Loucy (cell line): ENCODE measurements around the gene SDK1.

Experiments
- H2AFZ ChIP-seq: fragments of 200-600 bp; sonication (generic); 2 replicates; pipeline ENCODE4 v1.6.0; 2016; ENCODE audit warnings: antibody characterized with exemption, mild to moderate bottlenecking, low read length, moderate library complexity
- H3F3A ChIP-seq: fragments of 200-600 bp; 2 replicates; pipeline ENCODE4 v1.6.0; 2016; ENCODE audit warnings: antibody characterized with exemption, low read depth, mild to moderate bottlenecking
- H3K27me3 ChIP-seq: fragments of 200-600 bp; sonication (generic); 2 replicates; pipeline ENCODE4 v1.6.1; 2014; ENCODE audit warnings: low read length, mild to moderate bottlenecking; ENCODE audit not compliant: insufficient read depth, poor library complexity, severe bottlenecking
- H3K36me3 ChIP-seq: fragments of 200-600 bp; sonication (generic); 2 replicates; pipeline ENCODE4 v1.6.1; 2016; ENCODE audit warnings: low read length; ENCODE audit not compliant: insufficient read depth
- H3K4me1 ChIP-seq: fragments of 200-600 bp; sonication (generic); 2 replicates; pipeline ENCODE4 v1.5.1; 2014; ENCODE audit warnings: low read length, mild to moderate bottlenecking; ENCODE audit not compliant: insufficient read depth, poor library complexity, severe bottlenecking
- H3K4me2 ChIP-seq: fragments of 200-600 bp; sonication (generic); 2 replicates; pipeline ENCODE4 v1.6.0; 2014; ENCODE audit warnings: antibody characterized with exemption, low read length, low read depth, mild to moderate bottlenecking; ENCODE audit not compliant: poor library complexity, severe bottlenecking
- H3K4me3 ChIP-seq: fragments of 200-600 bp; sonication (generic); 2 replicates; pipeline ENCODE4 v1.5.1; 2014; ENCODE audit warnings: low read length, mild to moderate bottlenecking, mixed read lengths; ENCODE audit not compliant: poor library complexity, severe bottlenecking
- H3K79me2 ChIP-seq: fragments of 200-600 bp; sonication (generic); 2 replicates; pipeline ENCODE4 v1.6.1; 2014; ENCODE audit warnings: low read length; ENCODE audit not compliant: insufficient read depth
- H3K9ac ChIP-seq: fragments of 200-600 bp; sonication (generic); 2 replicates; pipeline ENCODE4 v1.6.0; 2014; ENCODE audit warnings: mild to moderate bottlenecking, low read depth, low read length, moderate library complexity; ENCODE audit not compliant: poor library complexity, severe bottlenecking
- H3K9me2 ChIP-seq: fragments of 200-600 bp; sonication (generic); replicated peaks from 2 replicates; pipeline ENCODE4 v1.6.1; 2016; ENCODE audit warnings: low read depth, low read length, mixed read lengths
- H3K9me3 ChIP-seq: fragments of 200-600 bp; sonication (generic); 2 replicates; pipeline ENCODE4 v1.6.1; 2014; ENCODE audit warnings: mild to moderate bottlenecking, antibody characterized with exemption, low read length, low read depth; ENCODE audit not compliant: insufficient read depth
- H4K20me1 ChIP-seq: fragments of 200-600 bp; sonication (generic); 2 replicates; pipeline ENCODE4 v1.6.0; 2014; ENCODE audit warnings: antibody characterized with exemption, low read length, mild to moderate bottlenecking; ENCODE audit not compliant: insufficient read depth, poor library complexity, severe bottlenecking
- EZH2phosphoT487 ChIP-seq: fragments of 200-600 bp; IDR thresholded peaks from 2 replicates; pipeline ENCODE4 v1.6.1; 2018; ENCODE audit warnings: antibody characterized with exemption, mild to moderate bottlenecking, moderate library complexity, borderline replicate concordance
- TF ChIP-seq, protein P1 (sequence below): fragments of 200-600 bp; sonication (generic); conservative IDR thresholded peaks from 2 replicates; pipeline ENCODE4 v1.5.1; 2014; ENCODE audit warnings: mild to moderate bottlenecking, antibody characterized with exemption, low read length

Gene SDK1

GRCh38 chr7:4137552-4137951 is 836.5 kb downstream of the SDK1 start:
- no peaks in the 10 kb centered on the region for H3F3A ChIP-seq

GRCh38 chr7:4138866-4139265 is 837.8 kb downstream of the SDK1 start:
- Histone ChIP-seq H3K4me2 (no peak overlapping the region), H4K20me1 (no peaks in the 10 kb centered on the region)

More at GRCh38 chr7:4137552-4137951, 836.5 kb downstream of the SDK1 start:
- no peaks in the 10 kb centered on the region for H3K36me3 ChIP-seq
- H3K4me1 ChIP-seq: no peaks in the 10 kb centered on the region
- peaks cover 6% of the 10 kb centered on the region; the same call in 1 of the 2 replicates for H3K9me3 ChIP-seq
- H2AFZ ChIP-seq: no peak overlapping the region
- no peak overlapping the region for H3K4me3 ChIP-seq
- no peaks in the 10 kb centered on the region for H3K9me2 ChIP-seq
- H3K9ac ChIP-seq: no peak overlapping the region
- no peak overlapping the region for H3K4me2 ChIP-seq
- H4K20me1 ChIP-seq: no peaks in the 10 kb centered on the region
- H3K27me3 ChIP-seq: no peaks in the 10 kb centered on the region
- H3K79me2 ChIP-seq: no peaks in the 10 kb centered on the region
- no peak for TF ChIP-seq EZH2phosphoT487
- TF ChIP-seq, protein P1, sequence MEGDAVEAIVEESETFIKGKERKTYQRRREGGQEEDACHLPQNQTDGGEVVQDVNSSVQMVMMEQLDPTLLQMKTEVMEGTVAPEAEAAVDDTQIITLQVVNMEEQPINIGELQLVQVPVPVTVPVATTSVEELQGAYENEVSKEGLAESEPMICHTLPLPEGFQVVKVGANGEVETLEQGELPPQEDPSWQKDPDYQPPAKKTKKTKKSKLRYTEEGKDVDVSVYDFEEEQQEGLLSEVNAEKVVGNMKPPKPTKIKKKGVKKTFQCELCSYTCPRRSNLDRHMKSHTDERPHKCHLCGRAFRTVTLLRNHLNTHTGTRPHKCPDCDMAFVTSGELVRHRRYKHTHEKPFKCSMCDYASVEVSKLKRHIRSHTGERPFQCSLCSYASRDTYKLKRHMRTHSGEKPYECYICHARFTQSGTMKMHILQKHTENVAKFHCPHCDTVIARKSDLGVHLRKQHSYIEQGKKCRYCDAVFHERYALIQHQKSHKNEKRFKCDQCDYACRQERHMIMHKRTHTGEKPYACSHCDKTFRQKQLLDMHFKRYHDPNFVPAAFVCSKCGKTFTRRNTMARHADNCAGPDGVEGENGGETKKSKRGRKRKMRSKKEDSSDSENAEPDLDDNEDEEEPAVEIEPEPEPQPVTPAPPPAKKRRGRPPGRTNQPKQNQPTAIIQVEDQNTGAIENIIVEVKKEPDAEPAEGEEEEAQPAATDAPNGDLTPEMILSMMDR: no peak

GRCh38 chr7:4139656-4140625 is 838.9 kb downstream of the SDK1 start:
- Histone ChIP-seq H3K36me3 (no peaks in the 10 kb centered on the region), H3K9ac (no peak overlapping the region), H3K4me1 (no peaks in the 10 kb centered on the region), H4K20me1 (no peaks in the 10 kb centered on the region), H2AFZ (no peak overlapping the region), H3K79me2 (no peaks in the 10 kb centered on the region), H3K9me3 (peaks cover 2% of the 10 kb centered on the region; the same call in 1 of the 2 replicates), H3K4me3 (no peak overlapping the region), H3K9me2 (no peaks in the 10 kb centered on the region), H3K4me2 (no peak overlapping the region), H3K27me3 (no peaks in the 10 kb centered on the region), H3F3A (no peaks in the 10 kb centered on the region)
- TF ChIP-seq, protein P1: no peak
- no peak for TF ChIP-seq EZH2phosphoT487

More at GRCh38 chr7:4138866-4139265, 837.8 kb downstream of the SDK1 start:
- Histone ChIP-seq H3K9ac (no peak overlapping the region), H2AFZ (no peak overlapping the region), H3K4me3 (no peak overlapping the region), H3K79me2 (no peaks in the 10 kb centered on the region), H3F3A (no peaks in the 10 kb centered on the region), H3K9me2 (no peaks in the 10 kb centered on the region), H3K36me3 (no peaks in the 10 kb centered on the region), H3K4me1 (no peaks in the 10 kb centered on the region), H3K9me3 (peaks cover 6% of the 10 kb centered on the region; the same call in 1 of the 2 replicates), H3K27me3 (no peaks in the 10 kb centered on the region)
- TF ChIP-seq EZH2phosphoT487: no peak
- TF ChIP-seq, protein P1: no peak
